Natural killer cell (primary cell): ENCODE measurements around the gene POMGNT2. TPM values are rescaled to one million over a fixed set of nuclear protein-coding genes. Genes with fewer than 3 reads are reported as not detected.

Experiments
- ATAC-seq, 3 donors: fragments of 150-1000 bp in 2 of 3; fragments of 200-7000 bp in 1 of 3; cut with Tn5 transposase; 1 replicate in 1 of 3; 2 replicates in 2 of 3; pipeline ENCODE4 v1.10.0; 2021; ENCODE audit warnings: mild to moderate bottlenecking in 2 of 3, moderate library complexity in 2 of 3
- DNase-seq, 2 donors: peaks; one replicate each; pipeline versions ENCODE4 v3.0.0 to v3.0.0-alpha.2; 2013 to 2021; ENCODE audit warnings: mixed read lengths in 1 of 2
- H3K27ac ChIP-seq: one replicate; pipeline ENCODE4 v1.5.1; 2013; ENCODE audit warnings: mild to moderate bottlenecking, low read length
- H3K27me3 ChIP-seq: one replicate; pipeline ENCODE4 v1.6.1; 2013; ENCODE audit warnings: low read length; ENCODE audit not compliant: control insufficient read depth, insufficient read depth
- H3K36me3 ChIP-seq: one replicate; pipeline ENCODE4 v1.6.1; 2013; ENCODE audit warnings: low read length; ENCODE audit not compliant: control insufficient read depth, insufficient read depth
- H3K4me1 ChIP-seq: one replicate; pipeline ENCODE4 v1.6.1; 2013; ENCODE audit warnings: low read length; ENCODE audit not compliant: control insufficient read depth, insufficient read depth
- H3K4me3 ChIP-seq: one replicate; pipeline ENCODE4 v1.5.1; 2013; ENCODE audit warnings: low read length
- H3K9me3 ChIP-seq: one replicate; pipeline ENCODE4 v1.6.1; 2013; ENCODE audit warnings: low read length; ENCODE audit not compliant: control insufficient read depth, insufficient read depth
- H3K27ac Mint-ChIP-seq, 2 donors: one replicate each; pipeline ENCODE4 v1.8.0; 2022; ENCODE audit warnings: mild to moderate bottlenecking in 2 of 2, mixed read lengths in 2 of 2, moderate library complexity in 1 of 2
- H3K27me3 Mint-ChIP-seq, 2 donors: one replicate each; pipeline ENCODE4 v1.8.0; 2022; ENCODE audit warnings: low read depth in 2 of 2, mixed read lengths in 2 of 2
- H3K36me3 Mint-ChIP-seq: one replicate; pipeline ENCODE4 v1.8.0; 2022; ENCODE audit warnings: mixed read lengths
- H3K4me1 Mint-ChIP-seq, 2 donors: one replicate each; pipeline ENCODE4 v1.8.0; 2022; ENCODE audit warnings: mixed read lengths in 2 of 2
- H3K4me3 Mint-ChIP-seq: one replicate; pipeline ENCODE4 v1.8.0; 2022; ENCODE audit warnings: mild to moderate bottlenecking, moderate library complexity, mixed read lengths
- H3K9me3 Mint-ChIP-seq, 2 donors: one replicate each; pipeline ENCODE4 v1.8.0; 2022; ENCODE audit warnings: mixed read lengths in 2 of 2
- WGBS: methylation state at CpG from one replicate; pipeline ENCODE4 v1.1.7; 2013; ENCODE audit warnings: missing lambda C conversion rate; ENCODE audit not compliant: insufficient coverage; 5-methylcytosine and 5-hydroxymethylcytosine counted together
- intact Hi-C: fragments of 100-400 bp; cut with micrococcal nuclease; formaldehyde crosslinking; loops from one replicate; pipeline ENCODE4 v1.14.2; 2022
- total RNA-seq, 4 donors: library from RNA; stranded (reverse); fragments of 120-200 nt in 1 of 4; gene quantifications; one replicate each; pipeline versions ENCODE4 v1.2.3 to v1.2.4, GENCODE V29; 2013 to 2022
- TF ChIP-seq, protein P1 (sequence below): fragments of 200-600 bp; IDR thresholded peaks from one replicate; pipeline ENCODE4 v1.8.0; 2022; ENCODE audit warnings: antibody characterized with exemption

POMGNT2 gene
- total RNA-seq, 3 donors from 2014 or later (not counting 1 experiment from before 2014, with no cell fraction given), result 4.3 to 7.4 (median 6.6) TPM

DNA sequence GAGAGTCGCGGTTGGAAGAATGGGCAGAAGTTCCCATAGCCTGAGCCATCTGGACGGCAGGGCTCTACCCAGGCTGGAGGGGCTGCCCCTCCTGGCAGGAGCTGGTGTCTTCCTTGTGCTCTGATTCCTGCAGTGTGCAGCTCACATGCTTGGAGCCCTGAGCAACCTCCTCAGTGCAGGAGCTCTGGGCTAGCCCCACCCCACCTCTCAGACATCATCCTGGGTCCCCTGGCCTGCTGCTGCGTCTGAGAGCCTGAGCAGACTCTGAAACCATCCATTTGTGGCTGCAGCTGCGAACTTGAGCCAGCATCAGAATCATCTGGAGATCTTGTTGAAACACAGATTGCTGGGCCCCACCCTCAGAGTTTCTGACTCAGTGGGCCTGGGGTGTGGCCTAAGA lies 42.8 kb downstream of the POMGNT2 start:
- no peak overlapping the region for H3K27ac Mint-ChIP-seq
- H3K4me1 Mint-ChIP-seq, result peaks cover 0 to 7% of the 10 kb centered on the region in 2 donors

DNA sequence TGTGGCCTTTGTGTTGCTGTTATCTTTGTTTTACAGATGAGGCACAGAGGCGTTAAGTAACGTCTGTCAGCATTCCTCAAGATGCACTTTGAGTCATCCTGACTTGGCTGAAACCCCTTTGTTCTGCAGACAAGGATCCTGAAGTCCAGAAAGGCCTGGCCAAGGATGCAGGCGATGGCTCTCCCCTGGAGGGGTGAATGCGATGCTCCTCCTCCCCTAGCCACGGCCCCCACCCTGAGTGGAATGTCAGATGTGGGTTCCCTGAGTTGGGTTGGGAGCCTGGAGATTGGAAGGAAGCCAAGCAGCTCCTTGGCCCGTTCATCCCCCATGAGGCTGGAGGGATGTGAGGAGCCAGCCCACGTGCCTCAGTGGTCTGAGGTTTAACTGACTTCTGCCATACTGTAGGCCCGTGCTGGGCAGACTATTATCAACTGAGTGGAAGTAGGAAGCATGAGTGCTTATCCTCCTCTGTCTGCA lies 43.3 kb downstream of the POMGNT2 start:
- intact Hi-C loops, result no loop called here
- H3K4me1 ChIP-seq, result no peaks in the 10 kb centered on the region
- H3K36me3 Mint-ChIP-seq, result no peaks in the 10 kb centered on the region
- no peak overlapping the region for H3K27ac Mint-ChIP-seq
- H3K9me3 ChIP-seq, result no peaks in the 10 kb centered on the region
- no peaks in the 10 kb centered on the region for H3K9me3 Mint-ChIP-seq
- peaks cover 0 to 7% of the 10 kb centered on the region in 2 donors for H3K4me1 Mint-ChIP-seq
- no peaks in the 10 kb centered on the region for H3K36me3 ChIP-seq
- H3K27ac ChIP-seq, result no peak overlapping the region
- no peak overlapping the region for H3K4me3 ChIP-seq
- no peak overlapping the region for H3K4me3 Mint-ChIP-seq
- WGBS, result 76% methylated on average over 8 of the region's 8 CpGs
- no peaks in the 10 kb centered on the region for H3K27me3 ChIP-seq
- TF ChIP-seq, protein P1, sequence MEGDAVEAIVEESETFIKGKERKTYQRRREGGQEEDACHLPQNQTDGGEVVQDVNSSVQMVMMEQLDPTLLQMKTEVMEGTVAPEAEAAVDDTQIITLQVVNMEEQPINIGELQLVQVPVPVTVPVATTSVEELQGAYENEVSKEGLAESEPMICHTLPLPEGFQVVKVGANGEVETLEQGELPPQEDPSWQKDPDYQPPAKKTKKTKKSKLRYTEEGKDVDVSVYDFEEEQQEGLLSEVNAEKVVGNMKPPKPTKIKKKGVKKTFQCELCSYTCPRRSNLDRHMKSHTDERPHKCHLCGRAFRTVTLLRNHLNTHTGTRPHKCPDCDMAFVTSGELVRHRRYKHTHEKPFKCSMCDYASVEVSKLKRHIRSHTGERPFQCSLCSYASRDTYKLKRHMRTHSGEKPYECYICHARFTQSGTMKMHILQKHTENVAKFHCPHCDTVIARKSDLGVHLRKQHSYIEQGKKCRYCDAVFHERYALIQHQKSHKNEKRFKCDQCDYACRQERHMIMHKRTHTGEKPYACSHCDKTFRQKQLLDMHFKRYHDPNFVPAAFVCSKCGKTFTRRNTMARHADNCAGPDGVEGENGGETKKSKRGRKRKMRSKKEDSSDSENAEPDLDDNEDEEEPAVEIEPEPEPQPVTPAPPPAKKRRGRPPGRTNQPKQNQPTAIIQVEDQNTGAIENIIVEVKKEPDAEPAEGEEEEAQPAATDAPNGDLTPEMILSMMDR, result no peak
- ATAC-seq (no peak), DNase-seq (no peak)
- H3K27me3 Mint-ChIP-seq, result no peaks in the 10 kb centered on the region

More for the DNA sequence above, 42.8 kb downstream of the POMGNT2 start:
- DNase-seq (no peak), ATAC-seq (no peak)
- no peak overlapping the region for H3K4me3 ChIP-seq
- TF ChIP-seq, protein P1, result no peak
- no peaks in the 10 kb centered on the region for H3K9me3 ChIP-seq
- Mint-ChIP-seq H3K27me3 (no peaks in the 10 kb centered on the region), H3K9me3 (no peaks in the 10 kb centered on the region), H3K36me3 (no peaks in the 10 kb centered on the region), H3K4me3 (no peak overlapping the region)
- no peak overlapping the region for H3K27ac ChIP-seq
- no peaks in the 10 kb centered on the region for H3K4me1 ChIP-seq
- intact Hi-C loops, result no loop called here
- no peaks in the 10 kb centered on the region for H3K27me3 ChIP-seq
- WGBS, result 70% methylated on average over 5 of the region's 5 CpGs
- no peaks in the 10 kb centered on the region for H3K36me3 ChIP-seq

DNA sequence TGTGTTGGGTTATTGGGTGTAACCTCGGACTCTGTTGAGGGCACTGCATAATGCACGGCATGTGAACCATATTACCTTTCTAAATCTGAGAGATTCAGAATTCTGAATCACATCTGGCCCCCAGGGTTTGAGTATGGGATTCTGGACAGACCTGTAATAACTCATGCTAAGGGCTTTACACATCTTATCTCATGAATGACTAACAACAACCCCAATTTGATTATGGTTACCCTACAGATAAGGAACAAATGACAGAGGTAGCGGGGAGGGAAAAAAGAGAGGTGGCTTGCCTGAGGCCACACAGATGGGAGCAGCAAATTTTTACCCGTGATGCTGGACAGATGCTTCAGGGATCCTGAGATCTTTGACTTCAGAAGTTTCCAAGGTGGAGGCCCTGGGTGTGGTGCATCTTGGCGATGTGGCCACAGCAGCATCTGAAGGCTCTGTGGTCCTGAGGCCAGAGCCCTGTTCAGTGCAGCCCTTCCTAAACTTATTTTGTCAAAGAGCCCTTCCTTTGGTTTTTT lies 43.8 kb downstream of the POMGNT2 start:
- Histone ChIP-seq H3K36me3 (no peaks in the 10 kb centered on the region), H3K4me3 (no peak overlapping the region), H3K9me3 (no peaks in the 10 kb centered on the region), H3K4me1 (no peaks in the 10 kb centered on the region), H3K27me3 (no peaks in the 10 kb centered on the region), H3K27ac (no peak overlapping the region)
- Mint-ChIP-seq H3K4me1 (peaks cover 0 to 7% of the 10 kb centered on the region in 2 donors), H3K27ac (no peak overlapping the region), H3K4me3 (no peak overlapping the region), H3K9me3 (no peaks in the 10 kb centered on the region), H3K27me3 (no peaks in the 10 kb centered on the region), H3K36me3 (no peaks in the 10 kb centered on the region)
- 87% methylated on average over 5 of the region's 5 CpGs for WGBS
- TF ChIP-seq, protein P1, result no peak
- DNase-seq, result no peak
- intact Hi-C loops, result no loop called here
- no peak for ATAC-seq
